Thyroid gland (tissue), 4 donors: ENCODE results near the gene CLK4.

Source experiments
- POLR2A ChIP-seq, 2 donors: fragments of 450-650 bp; IDR thresholded peaks; one replicate each; pipeline ENCODE4 v1.6.1; 2017; ENCODE audit warnings: antibody characterized with exemption in 2 of 2, mild to moderate bottlenecking in 2 of 2, moderate library complexity in 1 of 2
- TF ChIP-seq, protein P1 (sequence below), 6 experiments: fragments of 200-600 bp in 3 of 6; fragments of 450-650 bp in 3 of 6; sonication (generic) in 3 of 6; IDR thresholded peaks; one replicate each; pipeline ENCODE4 v1.5.1; 2016 to 2019; ENCODE audit warnings: antibody characterized with exemption in 6 of 6, mild to moderate bottlenecking in 2 of 6, inconsistent platforms in 1 of 6, moderate library complexity in 1 of 6

DNA sequence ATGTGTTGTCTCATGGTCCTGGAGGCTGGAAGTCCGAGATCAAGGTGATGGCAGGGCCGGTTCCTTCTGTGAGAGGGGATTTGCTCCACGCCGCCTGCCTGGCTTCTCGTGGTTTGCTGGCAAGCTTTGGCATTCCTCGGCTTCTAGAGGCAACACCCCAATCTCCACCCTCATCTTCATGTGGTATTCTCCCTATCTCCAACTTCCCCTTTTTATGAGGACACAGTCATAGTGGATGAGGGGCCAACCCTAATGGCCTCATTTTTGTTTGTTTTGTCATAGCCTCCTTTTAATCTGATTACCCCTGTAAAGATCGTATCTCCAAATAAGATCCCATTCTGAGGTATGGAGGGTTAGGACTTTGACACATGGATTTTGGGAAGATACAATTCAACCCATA is 41.7 kb upstream of the CLK4 start:
- no peak for TF ChIP-seq POLR2A (IDR thresholded peaks at IDR 0.05)
- TF ChIP-seq, protein P1, sequence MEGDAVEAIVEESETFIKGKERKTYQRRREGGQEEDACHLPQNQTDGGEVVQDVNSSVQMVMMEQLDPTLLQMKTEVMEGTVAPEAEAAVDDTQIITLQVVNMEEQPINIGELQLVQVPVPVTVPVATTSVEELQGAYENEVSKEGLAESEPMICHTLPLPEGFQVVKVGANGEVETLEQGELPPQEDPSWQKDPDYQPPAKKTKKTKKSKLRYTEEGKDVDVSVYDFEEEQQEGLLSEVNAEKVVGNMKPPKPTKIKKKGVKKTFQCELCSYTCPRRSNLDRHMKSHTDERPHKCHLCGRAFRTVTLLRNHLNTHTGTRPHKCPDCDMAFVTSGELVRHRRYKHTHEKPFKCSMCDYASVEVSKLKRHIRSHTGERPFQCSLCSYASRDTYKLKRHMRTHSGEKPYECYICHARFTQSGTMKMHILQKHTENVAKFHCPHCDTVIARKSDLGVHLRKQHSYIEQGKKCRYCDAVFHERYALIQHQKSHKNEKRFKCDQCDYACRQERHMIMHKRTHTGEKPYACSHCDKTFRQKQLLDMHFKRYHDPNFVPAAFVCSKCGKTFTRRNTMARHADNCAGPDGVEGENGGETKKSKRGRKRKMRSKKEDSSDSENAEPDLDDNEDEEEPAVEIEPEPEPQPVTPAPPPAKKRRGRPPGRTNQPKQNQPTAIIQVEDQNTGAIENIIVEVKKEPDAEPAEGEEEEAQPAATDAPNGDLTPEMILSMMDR (IDR thresholded peaks at IDR 0.05): no peak
